Measurements from ENCODE around the gene SSR1. TPM values are rescaled to one million over a fixed set of nuclear protein-coding genes. Genes with fewer than 3 reads are reported as not detected.

SSR1 gene
- total RNA-seq, 1 experiment from 2014 or later = 115 TPM

DNA sequence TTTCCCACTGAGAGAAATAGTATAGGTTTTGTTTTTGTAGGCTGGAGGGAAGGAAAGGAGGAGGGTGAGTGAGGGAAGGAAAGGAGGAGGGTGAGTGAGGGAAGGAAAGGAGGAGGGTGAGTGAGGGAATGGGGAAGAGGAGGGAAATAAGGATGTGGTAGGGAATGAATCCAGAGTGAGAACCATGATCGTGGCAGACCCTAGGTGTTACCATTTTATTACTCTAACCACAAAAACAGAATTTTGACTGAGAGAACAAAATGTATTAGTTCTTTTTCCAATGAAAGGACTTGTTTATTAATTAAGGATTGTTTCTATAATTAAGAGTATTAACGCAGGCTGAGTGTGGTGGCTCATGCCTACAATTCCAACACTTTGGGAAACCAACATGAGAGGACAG lies 16.4 kb downstream of the SSR1 start:
- CTCF ChIA-PET = no interaction called here
- H3K27ac Mint-ChIP-seq (ENCODE audit: unreplicated experiment) = no peak overlapping the region
- intact Hi-C loops (cut with micrococcal nuclease; ENCODE audit: unreplicated experiment) = loop anchor here (10.0 kb wide), 1 partner anchor 98 kb away; no protein-coding TSS in a partner anchor

GRCh38 chr6:7295916-7296315 lies 17.1 kb downstream of the SSR1 start:
- TF ChIP-seq CTCF (IDR thresholded peaks at IDR 0.05; ENCODE audit: unreplicated experiment) = no peak
- BruUV-seq (replicated peaks) = no TSS peak
- Mint-ChIP-seq H3K9me3 (ENCODE audit: low read depth, unreplicated experiment) (no peaks in the 10 kb centered on the region), H3K27ac (ENCODE audit: unreplicated experiment) (no peak overlapping the region), H3K27me3 (ENCODE audit: unreplicated experiment) (no peaks in the 10 kb centered on the region), H3K4me3 (ENCODE audit: low read depth, unreplicated experiment) (no peak overlapping the region), H3K4me1 (ENCODE audit: low read depth, unreplicated experiment) (no peaks in the 10 kb centered on the region), H3K36me3 (ENCODE audit: insufficient read depth, unreplicated experiment) (peaks cover 29% of the 10 kb centered on the region)
- CTCF ChIA-PET = no interaction called here
- intact Hi-C loops (cut with micrococcal nuclease; ENCODE audit: unreplicated experiment) = loop anchor here (10.0 kb wide), 1 partner anchor 99 kb away; no protein-coding TSS in a partner anchor
- no peak for DNase-seq

More for the DNA sequence above, 16.4 kb downstream of the SSR1 start:
- no TSS peak for BruUV-seq (replicated peaks)
- no peak for TF ChIP-seq CTCF (IDR thresholded peaks at IDR 0.05; ENCODE audit: unreplicated experiment)
- DNase-seq = no peak
- Mint-ChIP-seq H3K36me3 (ENCODE audit: insufficient read depth, unreplicated experiment) (peaks cover 36% of the 10 kb centered on the region), H3K4me1 (ENCODE audit: low read depth, unreplicated experiment) (no peaks in the 10 kb centered on the region), H3K4me3 (ENCODE audit: low read depth, unreplicated experiment) (no peak overlapping the region), H3K9me3 (ENCODE audit: low read depth, unreplicated experiment) (no peaks in the 10 kb centered on the region), H3K27me3 (ENCODE audit: unreplicated experiment) (no peaks in the 10 kb centered on the region)

GRCh38 chr6:7292596-7293255 lies 20.3 kb downstream of the SSR1 start:
- peaks cover 33% of the 10 kb centered on the region for H3K36me3 Mint-ChIP-seq (ENCODE audit: insufficient read depth, unreplicated experiment)
- TF ChIP-seq CTCF (IDR thresholded peaks at IDR 0.05; ENCODE audit: unreplicated experiment) = no peak
- BruUV-seq (replicated peaks) = no TSS peak
- CTCF ChIA-PET = no interaction called here
- no peak overlapping the region for H3K4me3 Mint-ChIP-seq (ENCODE audit: low read depth, unreplicated experiment)
- H3K4me1 Mint-ChIP-seq (ENCODE audit: low read depth, unreplicated experiment) = no peaks in the 10 kb centered on the region
- no peak overlapping the region for H3K27ac Mint-ChIP-seq (ENCODE audit: unreplicated experiment)
- DNase-seq = no peak
- intact Hi-C loops (cut with micrococcal nuclease; ENCODE audit: unreplicated experiment) = loop anchor here (10.0 kb wide), 1 partner anchor 102 kb away; no protein-coding TSS in a partner anchor
- no peaks in the 10 kb centered on the region for H3K9me3 Mint-ChIP-seq (ENCODE audit: low read depth, unreplicated experiment)
- no peaks in the 10 kb centered on the region for H3K27me3 Mint-ChIP-seq (ENCODE audit: unreplicated experiment)

- no peaks in the 10 kb centered on the region for H3K4me1 Mint-ChIP-seq (ENCODE audit: low read depth, unreplicated experiment)
- intact Hi-C loops (cut with micrococcal nuclease; ENCODE audit: unreplicated experiment) = loop anchor here (10.0 kb wide), 1 partner anchor 105 kb away; no protein-coding TSS in a partner anchor
- H3K4me3 Mint-ChIP-seq (ENCODE audit: low read depth, unreplicated experiment) = no peak overlapping the region
- no TSS peak for BruUV-seq (replicated peaks)
- CTCF ChIA-PET = no interaction called here
- H3K9me3 Mint-ChIP-seq (ENCODE audit: low read depth, unreplicated experiment) = no peaks in the 10 kb centered on the region
- DNase-seq = no peak
- no peak overlapping the region for H3K27ac Mint-ChIP-seq (ENCODE audit: unreplicated experiment)
- peaks cover 40% of the 10 kb centered on the region for H3K36me3 Mint-ChIP-seq (ENCODE audit: insufficient read depth, unreplicated experiment)
- no peaks in the 10 kb centered on the region for H3K27me3 Mint-ChIP-seq (ENCODE audit: unreplicated experiment)
- TF ChIP-seq CTCF (IDR thresholded peaks at IDR 0.05; ENCODE audit: unreplicated experiment) = no peak
Measured at GRCh38 chr6:7290079-7290478, 22.9 kb downstream of the SSR1 start.

Data from Calu3 (cell line).